ENCODE results near the gene EHD4. TPM values are rescaled to one million over a fixed set of nuclear protein-coding genes. Genes with fewer than 3 reads are reported as not detected.

Gene EHD4
- polyA plus RNA-seq, 1 experiment, result 19.3 TPM

DNA sequence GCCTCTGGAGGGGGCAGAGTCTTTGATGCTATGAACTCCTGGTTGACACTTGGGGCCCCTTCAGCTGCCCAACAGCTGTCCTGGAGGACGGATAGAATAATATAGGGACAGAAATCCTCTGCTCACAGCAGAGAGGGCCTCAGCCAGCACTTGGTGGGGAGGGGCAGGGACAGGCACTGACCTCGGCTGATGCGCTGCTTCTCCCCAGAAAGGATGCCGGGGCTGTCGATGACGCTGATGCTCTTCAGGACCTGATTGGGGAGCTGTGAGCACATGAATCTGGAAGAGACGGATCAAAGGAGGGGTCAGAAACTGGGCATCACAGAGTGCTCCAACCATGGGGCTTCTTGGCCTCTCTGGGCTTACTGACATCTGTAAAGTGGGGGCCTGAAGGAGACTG is 29.5 kb downstream of the EHD4 start:
- DNase-seq (ENCODE audit: low read depth, low spot score), result no peak
- no peaks in the 10 kb centered on the region for H3K9me3 ChIP-seq (ENCODE audit: control insufficient read depth, insufficient read depth, low read length)
- CTCF ChIA-PET, result interaction anchor here (0.6 to 1.3 kb wide), 3 partner anchors 43 to 385 kb away, joined by 3 read pairs; partner anchors contain the start of gene MAPKBP1
- no peak overlapping the region for H3K4me3 ChIP-seq (ENCODE audit: low read depth, low read length)
- peak overlapping the region; percentile 99 for H3K27ac ChIP-seq (ENCODE audit: low read depth, low read length)
- H3K27me3 ChIP-seq (ENCODE audit: control insufficient read depth, insufficient read depth, low read length), result no peaks in the 10 kb centered on the region
- TF ChIP-seq, protein P1, sequence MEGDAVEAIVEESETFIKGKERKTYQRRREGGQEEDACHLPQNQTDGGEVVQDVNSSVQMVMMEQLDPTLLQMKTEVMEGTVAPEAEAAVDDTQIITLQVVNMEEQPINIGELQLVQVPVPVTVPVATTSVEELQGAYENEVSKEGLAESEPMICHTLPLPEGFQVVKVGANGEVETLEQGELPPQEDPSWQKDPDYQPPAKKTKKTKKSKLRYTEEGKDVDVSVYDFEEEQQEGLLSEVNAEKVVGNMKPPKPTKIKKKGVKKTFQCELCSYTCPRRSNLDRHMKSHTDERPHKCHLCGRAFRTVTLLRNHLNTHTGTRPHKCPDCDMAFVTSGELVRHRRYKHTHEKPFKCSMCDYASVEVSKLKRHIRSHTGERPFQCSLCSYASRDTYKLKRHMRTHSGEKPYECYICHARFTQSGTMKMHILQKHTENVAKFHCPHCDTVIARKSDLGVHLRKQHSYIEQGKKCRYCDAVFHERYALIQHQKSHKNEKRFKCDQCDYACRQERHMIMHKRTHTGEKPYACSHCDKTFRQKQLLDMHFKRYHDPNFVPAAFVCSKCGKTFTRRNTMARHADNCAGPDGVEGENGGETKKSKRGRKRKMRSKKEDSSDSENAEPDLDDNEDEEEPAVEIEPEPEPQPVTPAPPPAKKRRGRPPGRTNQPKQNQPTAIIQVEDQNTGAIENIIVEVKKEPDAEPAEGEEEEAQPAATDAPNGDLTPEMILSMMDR (IDR thresholded peaks at IDR 0.05; ENCODE audit: low read depth, low read length), result no peak
- POLR2A ChIA-PET, result no interaction called here

DNA sequence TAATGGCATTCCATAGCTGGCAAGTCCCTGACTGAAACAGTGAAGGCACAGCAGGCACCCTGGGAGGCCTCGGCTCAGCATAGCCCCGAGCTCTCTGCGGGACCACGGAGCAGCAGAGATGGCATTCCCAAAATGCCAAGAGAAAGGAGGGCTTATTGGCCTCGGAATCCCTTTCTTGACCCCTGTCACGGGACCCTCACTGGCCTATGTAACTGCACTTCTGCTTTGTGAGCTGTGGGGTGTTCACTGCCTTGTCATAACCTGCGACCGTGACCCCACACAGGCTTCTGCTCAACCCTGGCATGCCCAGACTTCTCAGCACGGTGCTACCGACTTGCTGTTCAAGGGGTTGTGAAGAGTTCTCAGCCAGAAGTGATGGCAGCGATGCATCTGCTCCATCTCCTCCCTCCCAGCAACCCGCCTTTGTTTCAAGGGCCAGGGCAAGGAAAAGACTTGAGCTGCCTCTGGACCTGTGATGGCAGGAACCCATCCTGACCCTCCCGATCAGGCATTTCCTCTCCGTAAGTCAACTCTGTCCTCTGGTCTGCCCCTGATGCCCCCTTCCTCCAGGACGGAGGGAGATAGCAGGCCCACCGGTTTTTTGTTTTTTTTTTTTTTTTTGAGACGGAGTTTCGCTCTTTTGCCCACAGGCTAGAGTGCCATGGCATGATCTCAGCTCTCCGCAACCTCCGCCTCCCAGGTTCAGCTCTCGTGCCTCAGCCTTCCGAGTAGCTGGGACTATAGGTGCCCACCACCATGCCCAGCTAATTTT is 30.5 kb downstream of the EHD4 start:
- DNase-seq (ENCODE audit: low read depth, low spot score), result no peak
- no peaks in the 10 kb centered on the region for H3K27me3 ChIP-seq (ENCODE audit: control insufficient read depth, insufficient read depth, low read length)
- TF ChIP-seq, protein P1 (IDR thresholded peaks at IDR 0.05; ENCODE audit: low read depth, low read length), result no peak
- POLR2A ChIA-PET, result interaction anchor here (0.6 kb wide), 1 partner anchor 17 kb away, joined by 3 read pairs; no protein-coding TSS in a partner anchor
- CTCF ChIA-PET, result interaction anchor here (0.7 to 1.4 kb wide), 3 partner anchors 31 to 932 kb away, joined by 3 read pairs; no protein-coding TSS in a partner anchor
- H3K27ac ChIP-seq (ENCODE audit: low read depth, low read length), result no peak overlapping the region
- H3K9me3 ChIP-seq (ENCODE audit: control insufficient read depth, insufficient read depth, low read length), result no peaks in the 10 kb centered on the region
- no peak overlapping the region for H3K4me3 ChIP-seq (ENCODE audit: low read depth, low read length)

DNA sequence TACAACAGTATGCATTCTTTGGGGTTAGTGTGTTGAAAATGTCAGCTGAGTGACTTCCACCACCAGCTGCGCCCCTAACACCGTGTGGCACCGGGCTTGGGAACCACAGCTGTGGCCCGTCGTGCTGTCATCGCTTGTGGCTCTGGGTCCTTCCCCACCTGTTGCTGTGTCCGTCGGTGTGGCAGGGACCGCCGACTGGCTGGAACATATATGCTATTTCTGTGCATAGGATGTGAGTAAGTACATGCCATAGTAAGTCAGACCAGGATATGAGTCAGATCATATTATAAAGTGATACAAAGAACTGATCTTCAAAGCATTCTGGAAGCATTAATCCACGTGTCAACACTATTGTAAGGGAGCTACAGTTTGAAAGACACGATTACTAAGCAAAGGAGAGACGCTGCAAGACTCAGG is 31.9 kb downstream of the EHD4 start:
- TF ChIP-seq, protein P1 (IDR thresholded peaks at IDR 0.05; ENCODE audit: low read depth, low read length), result no peak
- no peak for DNase-seq (ENCODE audit: low read depth, low spot score)
- Histone ChIP-seq H3K9me3 (ENCODE audit: control insufficient read depth, insufficient read depth, low read length) (no peaks in the 10 kb centered on the region), H3K27me3 (ENCODE audit: control insufficient read depth, insufficient read depth, low read length) (no peaks in the 10 kb centered on the region), H3K27ac (ENCODE audit: low read depth, low read length) (peak overlapping the region; percentile 55), H3K4me3 (ENCODE audit: low read depth, low read length) (no peak overlapping the region)
- ChIA-PET CTCF (interaction anchor here (1.0 to 1.4 kb wide), 3 partner anchors 32 to 144 kb away, joined by 3 to 4 read pairs (median 3); partner anchors contain the start of gene EHD4), POLR2A (interaction anchor here (0.6 to 0.8 kb wide), 2 partner anchors 10 to 13 kb away, joined by 3 read pairs; no protein-coding TSS in a partner anchor)

DNA sequence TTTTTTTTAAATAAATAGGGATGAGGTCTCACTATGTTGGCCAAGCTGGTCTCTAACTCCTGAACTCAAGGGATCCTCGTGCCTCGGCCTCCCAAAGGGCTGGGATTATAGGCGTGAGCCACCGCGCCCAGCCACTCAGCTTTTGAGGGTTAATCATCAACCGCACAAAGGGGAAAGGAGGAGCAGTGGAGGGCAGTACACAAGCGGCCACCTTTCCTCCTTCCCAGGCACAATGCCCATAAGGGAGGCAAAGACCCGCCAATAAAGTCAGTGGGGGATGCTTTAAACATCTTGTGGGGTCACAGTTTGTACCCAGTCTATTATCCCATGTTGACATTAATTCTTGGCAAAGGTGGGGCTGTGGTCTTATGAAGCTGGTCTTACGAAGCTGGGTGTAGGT is 32.4 kb downstream of the EHD4 start:
- no peaks in the 10 kb centered on the region for H3K27me3 ChIP-seq (ENCODE audit: control insufficient read depth, insufficient read depth, low read length)
- H3K27ac ChIP-seq (ENCODE audit: low read depth, low read length), result peak overlapping the region; percentile 55
- CTCF ChIA-PET, result interaction anchor here (1.0 to 1.1 kb wide), 2 partner anchors 32 to 35 kb away, joined by 3 to 4 read pairs; partner anchors contain the start of gene EHD4
- DNase-seq (ENCODE audit: low read depth, low spot score), result no peak
- no peak overlapping the region for H3K4me3 ChIP-seq (ENCODE audit: low read depth, low read length)
- POLR2A ChIA-PET, result no interaction called here
- H3K9me3 ChIP-seq (ENCODE audit: control insufficient read depth, insufficient read depth, low read length), result no peaks in the 10 kb centered on the region
- TF ChIP-seq, protein P1 (IDR thresholded peaks at IDR 0.05; ENCODE audit: low read depth, low read length), result no peak

DNA sequence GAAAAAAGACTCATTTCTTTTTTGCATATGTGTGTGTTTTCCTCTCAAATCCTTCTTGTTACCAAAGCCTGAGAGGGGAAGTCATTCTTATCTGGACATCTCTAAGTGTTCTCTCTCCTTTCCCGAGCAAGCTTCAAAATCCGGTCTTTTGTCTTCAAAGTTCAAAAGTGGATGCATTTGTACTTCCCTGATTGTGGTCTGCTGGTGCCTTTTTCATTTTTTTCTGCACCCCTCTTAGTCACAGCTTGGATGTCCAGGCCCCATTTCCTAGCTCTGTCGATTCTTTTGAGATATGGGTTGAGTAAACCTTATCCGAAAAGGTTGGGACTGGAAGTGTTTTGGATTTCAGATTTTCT is 34.8 kb downstream of the EHD4 start:
- TF ChIP-seq, protein P1 (IDR thresholded peaks at IDR 0.05; ENCODE audit: low read depth, low read length), result no peak
- no peak for DNase-seq (ENCODE audit: low read depth, low spot score)
- H3K27ac ChIP-seq (ENCODE audit: low read depth, low read length), result no peak overlapping the region
- ChIA-PET POLR2A (no interaction called here), CTCF (interaction anchor here (1.8 kb wide), 1 partner anchor 33 kb away, joined by 5 read pairs; no protein-coding TSS in a partner anchor)
- no peaks in the 10 kb centered on the region for H3K27me3 ChIP-seq (ENCODE audit: control insufficient read depth, insufficient read depth, low read length)
- no peaks in the 10 kb centered on the region for H3K9me3 ChIP-seq (ENCODE audit: control insufficient read depth, insufficient read depth, low read length)
- no peak overlapping the region for H3K4me3 ChIP-seq (ENCODE audit: low read depth, low read length)
